ENCODE results near the gene ADGRG7. TPM values are rescaled to one million over a fixed set of nuclear protein-coding genes. Genes with fewer than 3 reads are reported as not detected.

Gene ADGRG7
- total and polyA plus RNA-seq, 2 experiments from 2014 or later, result 43.2 to 49.4 TPM

DNA sequence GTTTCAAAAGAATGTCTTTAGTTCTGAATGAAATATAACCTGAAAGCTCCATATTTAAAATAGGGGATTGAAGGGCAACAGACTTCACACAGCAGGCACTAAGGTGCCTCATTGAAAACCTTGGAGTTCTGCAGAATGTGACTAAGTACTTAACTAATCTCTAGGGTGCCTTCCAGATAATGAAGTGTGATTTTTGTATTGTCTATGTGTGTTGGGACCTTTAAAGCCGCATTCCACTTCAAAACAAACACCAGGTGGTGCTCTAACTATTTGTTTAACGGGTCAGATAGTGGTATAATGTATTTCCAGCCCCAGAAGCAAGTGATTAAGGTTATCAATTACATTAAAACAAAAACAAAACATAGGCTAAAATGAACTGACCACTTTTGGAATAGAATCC lies 127.9 kb downstream of the ADGRG7 start:
- DNase-seq (ENCODE audit: low read depth in 1 of 2, low spot score in 1 of 2), result peak; percentile 45 to 53
- no peaks in the 10 kb centered on the region for H3K27me3 ChIP-seq
- TF ChIP-seq, protein P1, sequence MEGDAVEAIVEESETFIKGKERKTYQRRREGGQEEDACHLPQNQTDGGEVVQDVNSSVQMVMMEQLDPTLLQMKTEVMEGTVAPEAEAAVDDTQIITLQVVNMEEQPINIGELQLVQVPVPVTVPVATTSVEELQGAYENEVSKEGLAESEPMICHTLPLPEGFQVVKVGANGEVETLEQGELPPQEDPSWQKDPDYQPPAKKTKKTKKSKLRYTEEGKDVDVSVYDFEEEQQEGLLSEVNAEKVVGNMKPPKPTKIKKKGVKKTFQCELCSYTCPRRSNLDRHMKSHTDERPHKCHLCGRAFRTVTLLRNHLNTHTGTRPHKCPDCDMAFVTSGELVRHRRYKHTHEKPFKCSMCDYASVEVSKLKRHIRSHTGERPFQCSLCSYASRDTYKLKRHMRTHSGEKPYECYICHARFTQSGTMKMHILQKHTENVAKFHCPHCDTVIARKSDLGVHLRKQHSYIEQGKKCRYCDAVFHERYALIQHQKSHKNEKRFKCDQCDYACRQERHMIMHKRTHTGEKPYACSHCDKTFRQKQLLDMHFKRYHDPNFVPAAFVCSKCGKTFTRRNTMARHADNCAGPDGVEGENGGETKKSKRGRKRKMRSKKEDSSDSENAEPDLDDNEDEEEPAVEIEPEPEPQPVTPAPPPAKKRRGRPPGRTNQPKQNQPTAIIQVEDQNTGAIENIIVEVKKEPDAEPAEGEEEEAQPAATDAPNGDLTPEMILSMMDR (IDR thresholded peaks at IDR 0.05; ENCODE audit: low read depth, low read length), result peak; percentile 45
- H3K4me1 ChIP-seq (ENCODE audit: low read depth), result peaks cover 53% of the 10 kb centered on the region
- H3K9me3 ChIP-seq (ENCODE audit: low read depth), result no peaks in the 10 kb centered on the region
- no peak overlapping the region for H3K27ac ChIP-seq
- no peak overlapping the region for H3K4me3 ChIP-seq
- peaks cover 57% of the 10 kb centered on the region for H3K36me3 ChIP-seq

DNA sequence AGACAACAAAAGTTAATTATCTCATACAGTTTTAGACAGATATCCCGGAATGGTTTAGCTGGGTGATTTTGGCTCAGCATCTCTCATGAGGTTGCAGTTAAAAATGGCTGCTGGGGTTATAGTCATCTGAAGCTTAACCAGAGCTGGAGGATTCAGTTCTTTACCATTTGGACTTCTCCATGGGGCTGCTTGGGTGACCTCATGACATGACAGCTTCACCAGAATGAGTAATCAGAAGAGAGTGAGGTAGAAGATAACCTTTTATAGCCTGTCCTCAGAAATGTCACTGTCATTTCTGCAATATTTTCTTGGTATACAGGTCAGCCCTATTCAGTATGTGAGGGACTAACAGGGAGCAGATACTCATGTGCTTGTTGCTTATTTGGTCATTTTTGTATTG lies 130.8 kb downstream of the ADGRG7 start:
- Histone ChIP-seq H3K4me3 (no peak overlapping the region), H3K27me3 (no peaks in the 10 kb centered on the region), H3K4me1 (ENCODE audit: low read depth) (peaks cover 31% of the 10 kb centered on the region), H3K27ac (no peak overlapping the region), H3K9me3 (ENCODE audit: low read depth) (no peaks in the 10 kb centered on the region), H3K36me3 (peaks cover 55% of the 10 kb centered on the region)
- TF ChIP-seq, protein P1 (IDR thresholded peaks at IDR 0.05; ENCODE audit: low read depth, low read length), result no peak
- DNase-seq (ENCODE audit: low read depth in 1 of 2, low spot score in 1 of 2), result no peak

DNA sequence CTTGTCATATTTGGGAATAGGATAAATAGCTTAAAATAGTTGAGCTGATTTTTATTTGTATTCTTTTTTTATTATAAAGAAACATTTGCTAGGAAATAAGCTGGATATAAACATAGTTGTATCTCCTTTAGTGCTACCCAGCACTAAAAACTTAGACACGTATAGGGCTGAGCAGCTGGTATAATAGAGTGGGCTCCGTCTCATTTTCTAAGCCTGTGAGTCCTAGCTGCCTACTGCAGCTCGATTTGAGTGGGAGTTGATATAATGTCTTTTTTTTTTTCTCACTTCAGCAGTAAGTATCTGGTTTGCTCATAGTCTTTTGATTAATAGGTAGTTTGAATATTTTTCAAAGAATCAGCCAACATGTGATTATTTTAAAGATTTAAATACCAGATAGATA lies 134.1 kb downstream of the ADGRG7 start:
- no peak overlapping the region for H3K4me3 ChIP-seq
- peaks cover 68% of the 10 kb centered on the region for H3K36me3 ChIP-seq
- H3K27ac ChIP-seq, result no peak overlapping the region
- TF ChIP-seq, protein P1 (IDR thresholded peaks at IDR 0.05; ENCODE audit: low read depth, low read length), result no peak
- no peaks in the 10 kb centered on the region for H3K27me3 ChIP-seq
- no peak for DNase-seq (ENCODE audit: low read depth in 1 of 2, low spot score in 1 of 2)
- H3K4me1 ChIP-seq (ENCODE audit: low read depth), result peaks cover 6% of the 10 kb centered on the region
- no peaks in the 10 kb centered on the region for H3K9me3 ChIP-seq (ENCODE audit: low read depth)

DNA sequence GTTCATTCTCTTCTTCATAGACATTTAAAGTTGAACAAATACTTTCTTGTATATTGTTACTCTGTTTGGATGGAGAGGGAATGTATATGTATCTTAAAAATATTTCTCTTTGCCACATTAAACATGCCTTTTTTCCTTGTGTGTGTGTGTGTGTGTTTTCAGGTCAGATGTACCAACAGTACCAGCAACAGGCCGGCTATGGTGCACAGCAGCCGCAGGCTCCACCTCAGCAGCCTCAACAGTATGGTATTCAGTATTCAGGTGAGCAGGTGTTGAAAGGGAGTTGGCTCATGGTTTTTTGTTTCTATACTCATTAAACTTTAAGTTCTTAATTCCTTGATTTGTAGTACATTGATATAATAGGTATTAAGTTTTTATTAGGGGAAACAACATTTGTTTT lies 135.3 kb downstream of the ADGRG7 start:
- no peak overlapping the region for H3K27ac ChIP-seq
- TF ChIP-seq, protein P1 (IDR thresholded peaks at IDR 0.05; ENCODE audit: low read depth, low read length), result no peak
- H3K9me3 ChIP-seq (ENCODE audit: low read depth), result no peaks in the 10 kb centered on the region
- DNase-seq (ENCODE audit: low read depth in 1 of 2, low spot score in 1 of 2), result no peak
- no peak overlapping the region for H3K4me3 ChIP-seq
- H3K4me1 ChIP-seq (ENCODE audit: low read depth), result no peaks in the 10 kb centered on the region
- peaks cover 68% of the 10 kb centered on the region for H3K36me3 ChIP-seq
- H3K27me3 ChIP-seq, result no peaks in the 10 kb centered on the region

Other genes starting within 250 kb of the ADGRG7 start
- gene TOMM70, start 208.5 kb upstream of the ADGRG7 start, total RNA-seq, result 43.5 and 46.5 TPM in 2 replicates
- 34.3 and 45.1 TPM in 2 replicates for gene TOMM70, start 208.5 kb upstream of the ADGRG7 start, polyA plus RNA-seq
- gene LNP1, start 208.1 kb upstream of the ADGRG7 start, total RNA-seq, result 22.7 and 23.1 TPM in 2 replicates
- gene LNP1, start 208.1 kb upstream of the ADGRG7 start, polyA plus RNA-seq, result 18.3 and 20.8 TPM in 2 replicates
- gene TMEM45A, start 117.0 kb upstream of the ADGRG7 start, total RNA-seq, result 37.6 and 58.0 TPM in 2 replicates
- gene TMEM45A, start 117.0 kb upstream of the ADGRG7 start, polyA plus RNA-seq, result 90.4 and 96.3 TPM in 2 replicates
- 136 and 187 TPM in 2 replicates for gene TFG, start 99.9 kb downstream of the ADGRG7 start, total RNA-seq
- 314 and 365 TPM in 2 replicates for gene TFG, start 99.9 kb downstream of the ADGRG7 start, polyA plus RNA-seq